Measurements from ENCODE around the gene SLC35D2. TPM values are rescaled to one million over a fixed set of nuclear protein-coding genes. Genes with fewer than 3 reads are reported as not detected.

SLC35D2 gene
- total RNA-seq, 1 experiment from 2014 or later = 32.5 TPM

DNA sequence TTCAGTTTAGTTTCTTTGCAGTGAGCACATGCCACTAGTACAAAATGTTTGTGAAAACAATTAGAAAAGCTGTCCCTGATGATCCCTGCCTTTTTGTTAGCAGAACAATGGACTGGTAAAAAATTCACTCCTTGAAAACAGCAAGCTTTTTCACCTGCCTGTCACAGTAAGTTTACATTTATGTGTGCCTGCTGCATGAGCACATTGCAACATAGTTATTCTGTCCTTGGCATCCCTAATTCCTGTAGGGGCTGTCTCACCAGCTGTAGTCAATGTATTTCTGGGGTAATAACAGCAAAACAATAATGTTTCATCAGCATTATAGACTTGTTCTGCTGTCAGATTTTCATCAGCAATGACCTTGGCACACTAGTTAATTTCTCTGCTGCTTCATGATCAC is 46.2 kb upstream of the SLC35D2 start (continued):
- TF ChIP-seq, protein P1, sequence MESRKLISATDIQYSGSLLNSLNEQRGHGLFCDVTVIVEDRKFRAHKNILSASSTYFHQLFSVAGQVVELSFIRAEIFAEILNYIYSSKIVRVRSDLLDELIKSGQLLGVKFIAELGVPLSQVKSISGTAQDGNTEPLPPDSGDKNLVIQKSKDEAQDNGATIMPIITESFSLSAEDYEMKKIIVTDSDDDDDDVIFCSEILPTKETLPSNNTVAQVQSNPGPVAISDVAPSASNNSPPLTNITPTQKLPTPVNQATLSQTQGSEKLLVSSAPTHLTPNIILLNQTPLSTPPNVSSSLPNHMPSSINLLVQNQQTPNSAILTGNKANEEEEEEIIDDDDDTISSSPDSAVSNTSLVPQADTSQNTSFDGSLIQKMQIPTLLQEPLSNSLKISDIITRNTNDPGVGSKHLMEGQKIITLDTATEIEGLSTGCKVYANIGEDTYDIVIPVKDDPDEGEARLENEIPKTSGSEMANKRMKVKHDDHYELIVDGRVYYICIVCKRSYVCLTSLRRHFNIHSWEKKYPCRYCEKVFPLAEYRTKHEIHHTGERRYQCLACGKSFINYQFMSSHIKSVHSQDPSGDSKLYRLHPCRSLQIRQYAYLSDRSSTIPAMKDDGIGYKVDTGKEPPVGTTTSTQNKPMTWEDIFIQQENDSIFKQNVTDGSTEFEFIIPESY (IDR thresholded peaks at IDR 0.05; ENCODE audit: extremely low read depth, insufficient replicate concordance, low read length) = no peak
- TF ChIP-seq ELF1 (IDR thresholded peaks at IDR 0.05; ENCODE audit: borderline replicate concordance, low read depth) (no peak), RAD21 (IDR thresholded peaks at IDR 0.05; ENCODE audit: low read depth) (no peak)

DNA sequence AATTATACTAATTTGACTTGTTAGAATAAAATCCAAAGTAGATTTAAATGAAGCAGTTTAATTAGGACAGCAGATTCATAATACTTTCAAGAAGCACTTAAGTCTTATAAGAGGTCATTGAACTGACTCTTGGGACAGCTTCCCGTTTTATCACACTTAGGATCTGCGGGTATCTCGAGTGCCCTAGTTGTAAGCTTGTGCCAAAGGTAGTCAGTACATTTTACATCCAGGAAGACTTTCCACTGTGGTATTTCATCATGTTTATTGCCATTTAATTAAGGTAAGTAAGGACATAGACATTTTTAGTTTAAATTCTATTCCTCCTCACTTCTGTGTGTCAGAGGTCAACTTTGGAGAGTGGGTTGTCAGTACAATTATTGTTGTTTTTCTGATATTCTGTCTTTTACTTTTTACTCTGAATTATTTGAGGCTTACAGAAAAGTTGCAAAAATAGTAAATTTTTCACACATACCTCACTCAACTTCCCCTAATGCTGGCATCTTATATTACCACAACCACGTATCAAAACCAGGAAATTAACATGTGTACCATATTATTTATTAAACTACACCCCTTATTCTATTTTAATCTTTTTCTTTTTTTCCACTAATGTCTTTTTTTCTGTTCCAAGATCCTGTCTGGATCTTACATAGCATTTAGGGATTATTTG is 42.1 kb upstream of the SLC35D2 start:
- no peak overlapping the region for H2AFZ ChIP-seq (ENCODE audit: low read depth, low read length, poor library complexity, severe bottlenecking)
- H3K4me1 ChIP-seq (ENCODE audit: control insufficient read depth in 1 of 2, insufficient read depth in 2 of 2, low read length in 2 of 2) = peaks cover 11 to 24% of the 10 kb centered on the region in 2 experiments
- H3K36me3 ChIP-seq (ENCODE audit: control insufficient read depth in 1 of 2, insufficient read depth in 2 of 2, low read length in 2 of 2) = no peaks in the 10 kb centered on the region
- no peaks in the 10 kb centered on the region for H3K27me3 ChIP-seq (ENCODE audit: insufficient read depth, low read length)
- BruUV-seq (replicated peaks) = no TSS peak
- RAD21 ChIA-PET (ENCODE audit: low non-redundant PET in 1 of 2, low total read pairs in 2 of 2, uncharacterized antibody in 2 of 2, unreplicated experiment in 2 of 2) = no interaction called here
- CTCF ChIA-PET = no interaction called here
- H3K4me2 ChIP-seq (ENCODE audit: low read length) = no peak overlapping the region
- H3K4me3 ChIP-seq (replicated peaks in 1 of 2; ENCODE audit: low read depth in 1 of 2, low read length in 2 of 2) = no peak overlapping the region
- DNase-seq (ENCODE audit: low read depth, low spot score) = no peak
- H3K27ac ChIP-seq (ENCODE audit: low read depth, low read length) = no peak overlapping the region
- H4K20me1 ChIP-seq (ENCODE audit: insufficient read depth) = no peaks in the 10 kb centered on the region
- H3K79me2 ChIP-seq (ENCODE audit: insufficient read depth, low read length) = no peaks in the 10 kb centered on the region
- no peaks in the 10 kb centered on the region for H3K9me3 ChIP-seq (ENCODE audit: control insufficient read depth in 1 of 2, insufficient read depth in 1 of 2, low read depth in 1 of 2, low read length in 2 of 2)
- H3K9ac ChIP-seq (ENCODE audit: low read length) = no peak overlapping the region
- intact Hi-C loops (cut with micrococcal nuclease) = no loop called here
- H3K9me2 ChIP-seq (ENCODE audit: insufficient read depth) = no peaks in the 10 kb centered on the region
- POLR2A ChIA-PET = no interaction called here
- TF ChIP-seq, protein P1 (IDR thresholded peaks at IDR 0.05; ENCODE audit: extremely low read depth, insufficient replicate concordance, low read length) = no peak
- TF ChIP-seq EZH2phosphoT487 (IDR thresholded peaks at IDR 0.05; ENCODE audit: borderline replicate concordance) (no peak), REST (IDR thresholded peaks at IDR 0.05; ENCODE audit: low read depth) (no peak), EZH2 (IDR thresholded peaks at IDR 0.05) (no peak), POLR2AphosphoS5 (IDR thresholded peaks at IDR 0.05; ENCODE audit: low read depth, low read length) (no peak), SIN3A (IDR thresholded peaks at IDR 0.05; ENCODE audit: low read depth) (no peak)
- ATAC-seq = no peak
